Measurements from ENCODE around the gene NCOA5.

The NCOA5 gene

DNA sequence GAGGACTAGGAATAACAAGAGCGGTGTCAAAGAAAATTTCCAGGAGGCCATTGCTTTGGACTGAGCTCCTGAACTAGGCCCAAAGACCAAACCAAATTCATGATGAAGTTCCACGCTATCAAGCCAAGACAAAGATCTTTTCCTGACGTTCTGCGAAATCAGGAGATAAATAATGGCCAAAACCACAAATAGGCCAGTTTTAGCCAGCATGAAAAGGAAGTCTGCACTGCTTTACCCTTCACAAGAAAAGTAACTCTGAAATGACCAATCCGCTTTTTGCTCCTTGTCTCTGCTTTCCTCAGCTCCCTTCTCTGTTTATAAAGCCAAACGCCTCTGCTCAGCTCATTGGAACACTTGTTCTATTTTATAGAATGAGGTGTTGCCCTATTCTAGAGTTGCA, 6.7 kb downstream of the NCOA5 start:
- no peak overlapping the region for H3K4me3 ChIP-seq (ENCODE audit: control insufficient read depth, low read depth, low read length)
- TF ChIP-seq CTCF (conservative IDR thresholded peaks at IDR 0.05; ENCODE audit: control insufficient read depth, insufficient read depth, low read depth, low read length), result no peak
- no peak for DNase-seq (ENCODE audit: low read depth)

DNA sequence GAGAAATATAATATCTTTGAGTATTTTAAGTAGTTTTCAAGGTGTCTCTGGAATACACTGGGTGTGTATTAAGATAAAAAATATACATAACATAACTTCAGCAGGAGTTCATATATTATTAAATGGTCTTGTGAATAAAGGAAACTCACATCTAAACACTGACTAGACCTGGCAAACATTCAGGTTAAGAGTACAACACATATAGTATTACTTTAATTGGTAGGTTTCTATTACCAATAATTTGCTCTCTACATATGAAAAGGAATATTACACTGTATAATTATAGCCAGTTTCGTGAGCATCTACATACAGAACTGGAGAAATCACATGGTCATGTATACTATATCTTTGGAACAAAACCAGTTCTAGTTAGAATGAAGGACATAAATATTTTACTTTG, 8.7 kb downstream of the NCOA5 start:
- no peak overlapping the region for H3K4me3 ChIP-seq (ENCODE audit: control insufficient read depth, low read depth, low read length)
- TF ChIP-seq CTCF (conservative IDR thresholded peaks at IDR 0.05; ENCODE audit: control insufficient read depth, insufficient read depth, low read depth, low read length), result no peak

DNA sequence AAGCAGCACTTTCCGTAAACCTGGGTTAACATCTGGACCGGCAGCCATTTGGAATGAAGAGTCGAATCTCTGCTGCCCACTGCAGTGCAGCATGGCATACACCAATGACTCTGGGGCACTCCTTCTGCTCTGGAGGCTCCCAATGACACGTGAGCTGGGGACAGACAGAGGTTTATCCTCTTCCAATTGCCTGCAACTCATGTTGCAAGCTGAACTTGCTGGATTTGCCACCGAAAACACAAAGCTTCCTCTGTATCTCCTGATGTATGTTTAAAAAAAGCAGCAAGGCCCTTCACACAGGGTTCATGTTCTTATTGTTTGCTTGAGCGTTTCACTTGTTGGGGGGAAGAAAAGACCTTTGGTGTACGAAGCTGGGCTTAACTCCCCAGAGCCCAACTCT, 10.8 kb downstream of the NCOA5 start:
- DNase-seq (ENCODE audit: low read depth), result no peak
- TF ChIP-seq CTCF (conservative IDR thresholded peaks at IDR 0.05; ENCODE audit: control insufficient read depth, insufficient read depth, low read depth, low read length), result no peak
- H3K4me3 ChIP-seq (ENCODE audit: control insufficient read depth, low read depth, low read length), result no peak overlapping the region

More for the DNA sequence above, 8.7 kb downstream of the NCOA5 start:
- no peak for DNase-seq (ENCODE audit: low read depth)

DNA sequence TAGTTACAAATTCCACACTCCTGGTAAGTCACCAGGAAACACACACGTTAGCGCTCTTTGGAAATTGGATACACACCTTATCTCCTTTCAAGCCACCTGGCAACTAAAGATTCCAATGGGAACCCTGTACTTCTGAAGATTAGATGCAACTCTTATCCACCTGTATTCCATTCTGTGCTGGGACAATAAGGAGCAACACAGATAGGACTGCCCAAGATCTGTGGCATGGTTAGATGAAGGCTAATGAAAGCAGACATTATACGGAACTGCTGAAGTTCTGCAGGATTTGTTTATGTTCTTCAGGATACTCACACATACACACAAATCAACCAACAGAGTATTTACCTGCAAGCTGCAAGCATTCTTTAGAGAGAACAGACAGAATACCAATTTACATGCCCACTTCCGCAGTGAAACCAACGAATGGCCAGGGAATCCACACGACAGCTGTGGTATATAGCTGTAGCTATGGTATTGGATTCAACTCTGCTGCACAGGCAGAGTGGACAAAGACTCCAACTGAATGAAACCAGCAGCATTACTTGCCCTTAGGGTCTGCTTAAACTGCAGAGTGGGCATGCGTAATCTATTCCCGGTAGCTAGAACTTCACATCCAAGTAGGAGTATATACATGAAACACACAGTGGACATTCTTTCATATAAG, 12.0 kb downstream of the NCOA5 start:
- DNase-seq (ENCODE audit: low read depth), result no peak
- no peak for TF ChIP-seq CTCF (conservative IDR thresholded peaks at IDR 0.05; ENCODE audit: control insufficient read depth, insufficient read depth, low read depth, low read length)

DNA sequence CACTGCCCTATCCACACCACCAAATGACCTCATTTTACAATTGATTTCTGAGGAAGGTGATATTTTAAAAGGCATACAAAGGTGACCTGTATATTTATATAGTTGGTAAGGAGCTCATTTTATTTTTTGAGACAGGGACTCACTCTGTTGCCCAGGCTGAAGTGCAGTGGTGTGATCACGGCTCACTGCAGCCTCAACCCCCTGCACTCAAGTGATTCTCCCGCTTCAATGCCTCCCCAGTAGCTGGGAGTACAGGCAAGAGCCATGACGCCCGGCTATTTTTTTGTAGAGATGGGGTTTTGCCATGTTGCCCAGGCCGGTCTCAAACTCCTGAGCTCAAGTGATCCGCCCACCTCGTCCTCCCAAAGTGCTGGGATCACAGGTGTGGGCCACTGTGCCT, 13.0 kb downstream of the NCOA5 start:
- H3K4me3 ChIP-seq (ENCODE audit: control insufficient read depth, low read depth, low read length), result no peak overlapping the region
- no peak for TF ChIP-seq CTCF (conservative IDR thresholded peaks at IDR 0.05; ENCODE audit: control insufficient read depth, insufficient read depth, low read depth, low read length)
- DNase-seq (ENCODE audit: low read depth), result no peak

More for the DNA sequence above, 12.0 kb downstream of the NCOA5 start:
- no peak overlapping the region for H3K4me3 ChIP-seq (ENCODE audit: control insufficient read depth, low read depth, low read length)

DNA sequence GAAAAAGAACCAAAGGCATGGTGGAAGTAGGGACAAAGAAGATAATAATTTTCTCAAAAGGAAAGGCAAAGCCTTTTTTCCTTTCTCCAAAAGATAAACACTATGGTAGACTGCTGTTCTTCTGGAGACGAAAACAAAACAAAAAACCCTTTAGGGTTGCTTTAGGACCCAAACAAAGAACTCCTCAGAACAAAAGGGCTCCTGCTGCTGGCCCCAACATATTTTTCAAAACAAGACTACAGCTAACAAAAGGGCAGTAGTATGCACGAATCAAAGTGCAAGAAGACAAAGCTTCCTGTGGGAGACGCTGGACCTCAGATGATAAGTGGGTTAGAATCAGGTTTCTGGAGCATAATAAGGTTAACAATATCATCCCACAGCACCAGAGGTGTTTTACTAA, 15.8 kb downstream of the NCOA5 start:
- no peak for TF ChIP-seq CTCF (conservative IDR thresholded peaks at IDR 0.05; ENCODE audit: control insufficient read depth, insufficient read depth, low read depth, low read length)
- no peak overlapping the region for H3K4me3 ChIP-seq (ENCODE audit: control insufficient read depth, low read depth, low read length)
- DNase-seq (ENCODE audit: low read depth), result no peak

DNA sequence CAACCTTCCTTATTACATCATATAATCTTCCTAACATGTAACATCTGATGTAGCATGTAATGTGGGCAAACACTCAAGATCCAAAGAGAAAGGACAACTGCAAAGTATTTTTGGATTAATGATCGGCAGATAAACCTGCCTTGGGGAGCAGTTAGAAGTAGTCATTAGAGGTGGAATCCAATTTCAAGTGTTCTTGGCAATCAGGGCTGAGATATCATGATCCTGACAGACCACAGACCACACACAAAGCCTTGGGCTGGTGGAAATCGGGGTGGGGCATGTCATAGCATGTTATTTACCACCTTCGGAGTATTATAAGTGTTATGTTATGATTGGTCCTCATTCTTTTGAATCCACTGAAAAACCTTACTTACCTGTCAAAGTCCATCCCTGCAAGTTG, 16.3 kb downstream of the NCOA5 start:
- DNase-seq (ENCODE audit: low read depth), result no peak
- TF ChIP-seq CTCF (conservative IDR thresholded peaks at IDR 0.05; ENCODE audit: control insufficient read depth, insufficient read depth, low read depth, low read length), result no peak
- no peak overlapping the region for H3K4me3 ChIP-seq (ENCODE audit: control insufficient read depth, low read depth, low read length)

Measured in fibroblast of mammary gland (primary cell).